Ureter (tissue), 1 donor: ENCODE data around the gene ANKRD34A. TPM values are rescaled to one million over a fixed set of nuclear protein-coding genes. Genes with fewer than 3 reads are reported as not detected.

Experiments used
- DNase-seq: peaks from one replicate; pipeline ENCODE4 v3.0.0-alpha.2; 2020; ENCODE audit warnings: low spot score
- total RNA-seq: library from RNA; stranded (reverse); gene quantifications from one replicate; pipeline ENCODE4 v1.2.4, GENCODE V29; 2023
- donor health status: DM: yes; HTN: yes; CAD: no.

ANKRD34A gene
- total RNA-seq, 1 donor from 2014 or later = 0.47 TPM

GRCh38 chr1:145990249-145990855 lies 26.0 kb upstream of the ANKRD34A start:
- no peak for DNase-seq

GRCh38 chr1:145988773-145989172 lies 24.4 kb upstream of the ANKRD34A start:
- DNase-seq = no peak

- no peak for DNase-seq
Observed at GRCh38 chr1:145987926-145988325, 23.6 kb upstream of the ANKRD34A start.

GRCh38 chr1:145986551-145986950 lies 22.2 kb upstream of the ANKRD34A start:
- DNase-seq = no peak

- no peak for DNase-seq
Observed at GRCh38 chr1:145985502-145986439, 21.4 kb upstream of the ANKRD34A start.

GRCh38 chr1:145985129-145985501 lies 20.7 kb upstream of the ANKRD34A start:
- DNase-seq = no peak

- DNase-seq = no peak
Observed at GRCh38 chr1:145983960-145984830, 19.8 kb upstream of the ANKRD34A start.

DNA sequence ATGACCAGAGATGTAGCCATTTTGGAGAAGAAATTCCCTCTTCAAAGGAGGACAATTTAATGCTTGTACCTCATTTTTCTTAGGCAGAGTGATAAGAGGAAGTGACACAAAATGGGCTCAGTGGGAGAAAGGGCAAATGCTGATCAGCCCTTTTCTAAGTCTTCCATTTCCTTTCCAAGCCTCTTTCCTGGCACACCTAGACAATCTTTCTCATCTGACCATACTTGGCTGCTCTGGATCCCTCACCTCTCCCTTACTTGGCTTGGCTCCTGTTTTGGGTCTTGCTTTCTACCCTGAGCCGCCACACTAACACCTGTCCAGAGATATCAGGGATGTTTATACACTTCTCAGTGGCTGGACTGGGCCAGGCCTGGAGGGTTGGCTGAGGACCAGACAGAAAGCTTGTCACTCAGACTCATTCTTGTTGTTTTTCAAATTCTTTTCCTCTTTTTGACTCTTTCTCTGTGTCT lies 18.9 kb upstream of the ANKRD34A start:
- DNase-seq = no peak

- DNase-seq = no peak
Observed at GRCh38 chr1:145982010-145982723, 17.8 kb upstream of the ANKRD34A start.

DNA sequence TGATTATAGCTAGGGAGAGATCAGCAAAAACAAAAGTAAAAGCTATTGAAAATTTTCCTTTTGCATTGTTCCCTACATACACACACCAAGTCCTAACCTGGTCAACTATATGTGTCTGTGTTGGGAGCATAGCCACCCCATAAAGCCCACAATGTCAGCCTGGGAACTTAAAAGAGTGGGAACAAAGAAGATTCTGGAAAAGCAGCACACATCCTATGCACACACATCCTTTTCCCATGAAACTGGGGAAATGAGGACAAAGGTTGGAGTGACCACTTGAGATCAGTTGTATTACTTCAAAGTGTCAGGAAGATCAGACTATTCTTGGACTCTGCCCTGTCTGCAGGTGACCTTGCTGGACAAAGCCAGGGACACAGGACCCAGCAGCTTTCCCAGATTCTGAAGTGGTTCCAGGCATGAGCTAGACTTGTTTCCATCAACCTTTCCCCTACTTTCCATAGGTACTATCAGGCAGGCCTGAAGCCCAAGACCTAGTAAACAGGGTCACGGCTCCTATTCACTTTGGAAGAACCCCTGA lies 16.2 kb upstream of the ANKRD34A start:
- no peak for DNase-seq

DNA sequence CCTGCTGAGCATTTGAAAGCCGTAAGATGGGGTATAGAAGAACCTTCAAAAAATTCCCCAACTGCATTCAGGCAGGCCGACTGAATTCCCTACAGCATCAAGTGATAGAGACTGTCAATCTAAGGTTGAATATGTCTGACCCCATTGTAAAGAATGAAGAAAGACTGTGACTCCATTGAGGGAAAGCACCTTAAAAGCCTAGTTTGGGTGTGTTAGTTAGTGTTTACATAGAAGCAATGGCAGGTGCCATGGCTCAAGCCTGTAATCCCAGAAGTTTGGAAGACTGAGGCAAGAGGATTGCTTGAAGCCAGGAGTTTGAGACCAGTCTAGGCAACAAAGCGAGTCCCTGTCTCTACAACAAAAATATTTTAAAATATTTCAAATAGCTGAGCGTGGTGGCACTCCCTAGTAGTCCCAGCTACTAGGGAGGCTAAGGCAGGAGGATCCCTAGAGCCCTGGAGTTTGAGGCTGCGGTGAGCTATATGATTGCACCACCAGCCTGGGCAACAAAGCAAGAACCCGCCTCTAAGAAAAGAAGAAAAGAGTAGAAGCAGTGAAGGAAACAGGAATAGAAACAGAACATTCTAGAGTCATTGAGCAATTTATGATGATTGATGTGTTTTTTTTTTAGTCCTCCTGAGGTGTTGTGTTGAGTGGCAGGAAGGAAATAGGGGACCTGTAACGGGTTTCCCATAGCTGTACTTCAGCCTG lies 15.5 kb upstream of the ANKRD34A start:
- DNase-seq = no peak

DNA sequence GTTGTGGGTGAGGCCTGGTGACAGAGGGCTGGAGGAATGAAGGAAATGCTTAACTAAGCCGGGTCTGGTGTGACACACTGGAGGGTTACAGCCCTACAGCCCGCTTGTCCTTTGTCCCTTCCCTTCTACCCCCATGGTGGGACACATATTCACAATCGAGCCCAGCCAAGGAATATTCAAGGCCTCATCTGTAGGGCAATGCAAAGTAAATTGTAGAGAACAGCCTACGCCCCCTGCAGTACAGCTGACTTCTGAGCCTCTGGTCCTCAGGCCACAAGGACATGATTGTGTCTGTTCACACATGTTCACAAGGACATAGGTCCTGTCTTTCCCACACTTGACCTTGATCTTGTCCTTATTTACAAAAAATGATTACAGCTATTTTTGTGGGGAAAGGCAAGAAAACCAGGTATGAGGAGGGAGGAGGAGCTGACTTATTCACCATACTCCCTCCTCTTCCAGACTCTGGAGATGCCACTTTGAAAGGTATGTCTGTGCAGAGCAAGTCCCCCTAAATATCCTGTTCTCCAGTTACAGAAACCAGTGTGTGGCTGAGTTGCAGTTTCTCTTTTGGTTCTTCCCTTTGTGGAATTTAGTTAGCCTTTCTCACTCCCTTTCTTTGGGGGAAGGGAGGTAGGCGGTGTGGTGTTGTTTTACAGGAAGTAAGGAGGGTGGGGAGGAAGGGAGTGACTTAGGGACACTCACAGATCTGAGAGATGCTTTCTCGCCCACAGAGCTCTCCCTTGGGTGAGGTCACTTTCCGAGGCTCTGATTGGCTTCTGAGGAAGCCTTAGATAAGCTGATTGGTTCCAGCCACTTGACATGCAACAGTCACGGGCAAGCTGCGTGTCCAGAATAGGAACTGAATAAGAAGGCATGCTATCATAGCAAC lies 14.7 kb upstream of the ANKRD34A start:
- peak; percentile 95 for DNase-seq

DNA sequence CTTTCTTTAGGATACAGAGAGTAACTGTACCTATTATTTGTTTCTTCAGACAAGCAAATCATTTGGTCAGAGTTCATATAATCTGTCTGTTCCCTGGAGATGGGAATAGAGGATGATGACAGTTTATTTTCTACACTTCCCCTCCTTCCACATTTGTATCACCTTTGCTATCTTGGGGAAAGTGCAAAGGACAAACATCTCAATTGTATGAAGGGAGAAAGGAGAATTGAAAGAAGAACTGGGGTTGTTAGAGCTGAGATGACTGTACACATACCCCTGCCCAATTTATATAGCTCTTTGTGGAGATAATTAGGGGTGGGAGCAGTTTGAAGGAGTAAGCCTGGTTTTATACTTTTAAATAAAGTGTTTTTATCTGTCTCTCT lies 14.1 kb upstream of the ANKRD34A start:
- no peak for DNase-seq

DNA sequence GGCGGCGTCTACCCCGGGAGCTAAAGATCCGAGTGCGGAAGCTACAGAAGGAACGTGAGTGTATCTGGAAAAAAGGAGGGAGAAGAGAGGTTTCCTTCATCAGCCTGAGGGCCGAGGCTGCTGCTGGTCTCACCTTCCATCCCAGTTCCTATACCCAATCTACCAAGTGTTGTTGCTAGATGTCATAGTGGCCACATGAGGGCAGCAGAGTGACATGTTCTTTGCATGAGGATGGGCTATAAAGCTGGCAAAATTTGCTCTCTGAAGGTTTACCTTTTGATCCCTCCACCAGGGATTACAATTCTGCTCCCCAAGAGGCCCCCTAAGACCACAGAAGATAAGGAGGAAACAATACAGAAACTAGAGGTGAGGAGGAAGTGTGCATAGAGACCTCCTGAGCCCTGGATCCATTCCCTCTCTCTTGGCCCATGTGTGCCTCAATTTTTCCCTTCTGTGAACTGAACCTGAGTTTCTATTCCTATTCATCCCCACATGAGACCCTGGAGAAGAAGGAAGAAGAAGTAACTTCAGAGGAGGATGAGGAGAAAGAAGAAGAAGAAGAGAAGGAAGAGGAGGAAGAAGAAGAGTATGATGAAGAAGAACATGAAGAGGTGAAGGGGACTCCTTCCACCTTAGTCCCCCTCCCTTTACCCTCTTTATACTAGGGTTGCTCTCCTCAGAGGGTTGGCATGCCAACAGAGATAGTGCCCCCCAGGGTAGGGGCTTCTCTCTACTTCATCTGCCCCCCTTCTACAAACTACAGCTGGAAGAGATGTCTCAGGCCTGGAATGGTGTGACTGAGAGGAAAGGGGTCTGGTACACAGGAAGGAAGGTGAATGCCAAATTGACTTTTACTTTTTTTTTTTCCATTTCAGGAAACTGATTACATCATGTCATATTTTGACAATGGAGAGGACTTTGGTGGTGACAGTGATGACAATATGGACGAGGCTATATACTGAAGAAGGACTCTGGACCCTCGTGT lies 13.4 kb upstream of the ANKRD34A start:
- DNase-seq = no peak

DNA sequence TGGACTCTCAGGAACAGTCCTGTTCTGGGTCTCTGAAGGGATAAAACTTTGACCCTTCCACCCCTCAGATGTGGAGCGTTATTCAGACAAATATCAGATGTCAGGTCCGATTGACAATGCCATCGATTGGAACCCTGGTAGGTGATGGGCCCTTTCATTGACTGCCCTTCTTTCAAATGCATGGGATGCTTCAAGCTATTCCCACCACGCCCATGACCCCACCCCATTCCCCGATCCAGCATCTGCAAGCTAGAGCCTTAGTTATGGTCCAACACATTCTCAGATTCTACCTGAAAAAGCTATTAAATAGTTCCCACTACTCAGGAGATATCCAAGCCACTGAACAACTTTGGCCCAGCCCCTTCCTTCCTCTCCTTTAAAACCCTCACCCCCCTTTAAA lies 12.6 kb upstream of the ANKRD34A start:
- DNase-seq = no peak

GRCh38 chr1:145975216-145975615 lies 10.8 kb upstream of the ANKRD34A start:
- no peak for DNase-seq

- no peak for DNase-seq
Observed at GRCh38 chr1:145974721-145975120, 10.3 kb upstream of the ANKRD34A start.

GRCh38 chr1:145972580-145972979 lies 8.2 kb upstream of the ANKRD34A start:
- DNase-seq = no peak
